ENCODE results near the gene TCN2. TPM values are rescaled to one million over a fixed set of nuclear protein-coding genes. Genes with fewer than 3 reads are reported as not detected.
A peak's percentile ranks its signal among the peaks of the same experiment; 100 is the strongest.
"Not testable (repeated sequence)": the region's sequence is repeated elsewhere in the genome, so short reads cannot be mapped to it uniquely, and the experiment has no call there.

Gene TCN2
- total RNA-seq, 1 donor, result 8.7 TPM

DNA sequence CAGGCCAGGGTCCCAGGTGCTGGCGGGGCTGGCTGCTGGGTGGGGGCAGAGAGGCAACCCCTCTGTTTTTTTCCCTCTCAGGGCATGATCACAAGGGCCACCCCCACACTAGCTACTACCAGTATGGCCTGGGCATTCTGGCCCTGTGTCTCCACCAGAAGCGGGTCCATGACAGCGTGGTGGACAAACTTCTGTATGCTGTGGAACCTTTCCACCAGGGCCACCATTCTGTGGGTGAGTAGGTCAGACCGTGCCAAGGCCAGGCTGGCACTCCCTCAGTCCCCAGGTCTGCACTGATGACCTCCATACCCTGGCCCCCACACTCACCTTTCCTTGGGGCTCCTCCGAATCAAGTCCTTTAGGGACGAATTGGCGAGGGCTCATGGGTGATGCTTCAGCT lies 7.3 kb downstream of the TCN2 start:
- no peaks in the 10 kb centered on the region for H3K9me3 ChIP-seq (ENCODE audit: low read depth, low read length)
- peaks cover 30% of the 10 kb centered on the region for H3K4me1 ChIP-seq (ENCODE audit: insufficient read depth, low read length)
- H3K4me3 ChIP-seq (ENCODE audit: low read length), result no peak overlapping the region
- H3K27me3 ChIP-seq (ENCODE audit: insufficient read depth, low read length), result no peaks in the 10 kb centered on the region

DNA sequence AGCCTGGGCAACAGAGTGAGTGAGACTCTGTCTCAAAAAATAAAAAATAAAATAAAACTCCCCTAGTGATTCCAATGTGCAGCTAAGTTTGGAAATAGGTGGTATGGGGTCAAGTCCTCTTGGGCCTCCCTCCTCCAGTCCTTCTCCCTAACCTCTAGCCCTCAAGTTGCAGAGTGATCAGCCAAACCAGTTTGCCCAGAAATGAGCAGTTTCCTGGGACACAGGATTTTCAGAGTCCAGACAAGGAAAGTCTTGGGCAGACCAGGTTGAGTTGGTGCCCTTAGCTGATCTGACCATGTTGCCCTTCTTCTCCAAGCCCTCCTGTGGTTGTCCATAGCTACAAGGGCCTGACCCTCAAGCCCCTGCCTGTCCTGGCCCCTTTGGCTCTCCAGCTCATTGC lies 7.9 kb downstream of the TCN2 start:
- Histone ChIP-seq H3K27me3 (ENCODE audit: insufficient read depth, low read length) (no peaks in the 10 kb centered on the region), H3K9me3 (ENCODE audit: low read depth, low read length) (no peaks in the 10 kb centered on the region), H3K4me3 (ENCODE audit: low read length) (no peak overlapping the region), H3K4me1 (ENCODE audit: insufficient read depth, low read length) (peaks cover 24% of the 10 kb centered on the region)

GRCh38 chr22:30615543-30615954 lies 8.6 kb downstream of the TCN2 start:
- Histone ChIP-seq H3K9me3 (ENCODE audit: low read depth, low read length) (no peaks in the 10 kb centered on the region), H3K27me3 (ENCODE audit: insufficient read depth, low read length) (no peaks in the 10 kb centered on the region), H3K4me3 (ENCODE audit: low read length) (no peak overlapping the region), H3K4me1 (ENCODE audit: insufficient read depth, low read length) (peaks cover 18% of the 10 kb centered on the region)

- H3K4me1 ChIP-seq (ENCODE audit: insufficient read depth, low read length), result peaks cover 12% of the 10 kb centered on the region
- H3K4me3 ChIP-seq (ENCODE audit: low read length), result no peak overlapping the region
- H3K27me3 ChIP-seq (ENCODE audit: insufficient read depth, low read length), result no peaks in the 10 kb centered on the region
- H3K9me3 ChIP-seq (ENCODE audit: low read depth, low read length), result no peaks in the 10 kb centered on the region
Measured at GRCh38 chr22:30617819-30618218, 10.8 kb downstream of the TCN2 start.

GRCh38 chr22:30619909-30620308 lies 12.9 kb downstream of the TCN2 start:
- H3K4me1 ChIP-seq (ENCODE audit: insufficient read depth, low read length), result peaks cover 12% of the 10 kb centered on the region
- H3K27me3 ChIP-seq (ENCODE audit: insufficient read depth, low read length); H3K4me3 ChIP-seq (ENCODE audit: low read length); H3K9me3 ChIP-seq (ENCODE audit: low read depth, low read length): not testable (repeated sequence)

- H3K4me1 ChIP-seq (ENCODE audit: insufficient read depth, low read length), result no peaks in the 10 kb centered on the region
- H3K4me3 ChIP-seq (ENCODE audit: low read length), result no peak overlapping the region
- H3K9me3 ChIP-seq (ENCODE audit: low read depth, low read length), result no peaks in the 10 kb centered on the region
- no peaks in the 10 kb centered on the region for H3K27me3 ChIP-seq (ENCODE audit: insufficient read depth, low read length)
Measured at GRCh38 chr22:30626413-30626812, 19.4 kb downstream of the TCN2 start.

DNA sequence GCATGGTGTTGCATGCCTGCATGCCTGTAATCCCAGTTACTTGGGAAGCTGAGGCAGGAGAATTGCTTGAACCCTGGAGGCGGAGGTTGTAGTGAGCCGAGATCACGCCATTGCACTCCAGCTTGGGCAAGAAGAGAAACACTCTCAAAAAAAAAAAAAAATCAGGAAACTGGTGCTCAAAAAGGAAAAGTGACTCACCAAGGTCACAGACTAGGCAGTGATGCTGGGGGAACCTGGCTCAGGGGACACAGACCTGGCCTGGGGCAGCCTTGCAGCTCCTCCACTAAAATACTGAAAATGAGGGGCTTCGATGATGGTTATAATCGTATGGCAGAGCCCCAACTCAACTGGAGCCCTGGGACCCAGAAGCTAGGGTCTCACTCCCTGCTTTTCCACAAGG lies 20.5 kb downstream of the TCN2 start:
- Histone ChIP-seq H3K4me1 (ENCODE audit: insufficient read depth, low read length) (no peaks in the 10 kb centered on the region), H3K9me3 (ENCODE audit: low read depth, low read length) (no peaks in the 10 kb centered on the region), H3K4me3 (ENCODE audit: low read length) (no peak overlapping the region), H3K27me3 (ENCODE audit: insufficient read depth, low read length) (no peaks in the 10 kb centered on the region)

DNA sequence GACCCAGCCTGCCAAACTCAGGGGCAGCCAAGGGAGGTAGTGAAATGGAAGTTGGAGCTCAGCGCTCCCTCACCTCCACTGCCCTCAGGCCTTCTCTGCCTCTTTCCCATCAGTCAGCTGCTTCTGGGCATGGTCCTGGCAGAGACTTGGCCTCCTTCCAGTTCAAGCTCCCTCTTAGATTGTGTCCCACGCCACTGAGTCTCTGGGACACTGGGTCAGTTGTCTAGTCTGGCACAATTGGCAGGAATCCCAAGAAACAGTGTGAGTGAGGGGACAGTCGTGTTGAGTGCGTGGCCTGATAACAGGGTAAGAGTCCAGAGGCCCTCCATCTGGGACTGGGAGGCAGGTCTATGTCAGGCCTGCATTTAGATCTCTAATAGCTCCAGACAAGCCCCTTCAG lies 21.5 kb downstream of the TCN2 start:
- no peak overlapping the region for H3K4me3 ChIP-seq (ENCODE audit: low read length)
- no peaks in the 10 kb centered on the region for H3K4me1 ChIP-seq (ENCODE audit: insufficient read depth, low read length)
- H3K27me3 ChIP-seq (ENCODE audit: insufficient read depth, low read length), result no peaks in the 10 kb centered on the region
- no peaks in the 10 kb centered on the region for H3K9me3 ChIP-seq (ENCODE audit: low read depth, low read length)

DNA sequence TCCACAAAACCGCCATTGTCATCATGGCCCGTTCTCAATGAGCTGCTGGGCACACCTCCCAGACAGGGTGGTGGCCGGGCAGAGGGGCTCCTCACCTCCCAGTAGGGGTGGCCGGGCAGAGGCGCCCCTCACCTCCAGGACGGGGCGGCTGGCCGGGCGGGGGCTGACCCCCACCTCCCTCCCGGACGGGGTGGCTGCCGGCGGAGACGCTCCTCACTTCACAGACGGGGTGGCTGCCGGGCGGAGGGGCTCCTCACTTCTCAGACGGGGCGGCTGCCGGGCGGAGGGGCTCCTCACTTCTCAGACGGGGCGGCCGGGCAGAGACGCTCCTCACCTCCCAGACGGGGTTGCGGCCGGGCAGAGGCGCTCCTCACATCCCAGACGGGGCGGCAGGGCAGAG lies 24.5 kb downstream of the TCN2 start:
- not testable (repeated sequence) for H3K4me3 ChIP-seq (ENCODE audit: low read length); H3K27me3 ChIP-seq (ENCODE audit: insufficient read depth, low read length)
- H3K4me1 ChIP-seq (ENCODE audit: insufficient read depth, low read length), result peaks cover 17% of the 10 kb centered on the region

DNA sequence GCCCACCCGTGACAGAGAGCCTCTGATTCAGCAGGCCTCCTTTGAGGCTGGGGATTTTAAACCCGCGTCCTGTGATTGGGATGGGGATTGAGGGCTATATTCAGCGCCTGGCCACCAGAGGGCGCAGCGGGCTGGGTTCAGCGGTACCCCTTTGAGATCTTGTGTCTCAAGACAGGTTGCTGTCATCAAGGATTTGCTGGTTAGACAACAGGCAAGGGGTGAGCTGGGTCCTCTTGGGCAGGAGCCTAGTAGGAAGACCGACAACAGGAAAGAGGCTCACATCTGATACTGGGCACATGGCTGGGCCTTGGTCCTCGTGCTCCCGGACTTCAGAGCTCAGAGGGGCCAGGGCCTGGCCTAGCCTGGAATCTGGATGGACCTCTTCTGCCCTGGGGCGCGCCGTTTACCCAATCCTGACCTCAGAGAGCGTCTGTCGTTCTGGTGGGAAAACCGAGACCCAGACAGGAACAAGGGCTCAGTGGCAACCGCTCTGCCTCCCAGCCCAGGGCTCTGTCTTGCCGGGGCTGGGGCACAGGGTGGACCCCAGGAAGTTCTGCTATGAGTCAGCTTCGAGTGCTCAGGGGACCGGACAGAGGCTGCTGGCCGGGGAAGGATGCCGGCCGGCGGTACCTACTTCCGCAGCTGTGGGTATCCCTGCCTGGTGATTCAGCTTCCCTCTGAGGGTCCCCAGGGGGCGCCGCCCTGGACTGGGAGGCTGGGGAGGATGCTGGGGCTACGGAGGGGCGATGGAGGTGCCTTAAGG lies 27.7 kb downstream of the TCN2 start:
- Histone ChIP-seq H3K4me3 (ENCODE audit: low read length) (peak overlapping the region; percentile 49), H3K27me3 (ENCODE audit: insufficient read depth, low read length) (no peaks in the 10 kb centered on the region), H3K9me3 (ENCODE audit: low read depth, low read length) (no peaks in the 10 kb centered on the region), H3K4me1 (ENCODE audit: insufficient read depth, low read length) (peaks cover 30% of the 10 kb centered on the region)

More for the DNA sequence above, 24.5 kb downstream of the TCN2 start:
- H3K9me3 ChIP-seq (ENCODE audit: low read depth, low read length), result not testable (repeated sequence)

GRCh38 chr22:30635273-30636225 lies 28.6 kb downstream of the TCN2 start, which contains the start of gene SLC35E4:
Gene SLC35E4, plus strand, starts transcription at chr22:30635781. Its CDS starts 670 bp downstream, at chr22:30636451.
- Histone ChIP-seq H3K4me3 (ENCODE audit: low read length) (peak within 1 kb of the TSS; percentile 49), H3K27me3 (ENCODE audit: insufficient read depth, low read length) (no peaks in the 10 kb centered on the region), H3K9me3 (ENCODE audit: low read depth, low read length) (no peaks in the 10 kb centered on the region), H3K4me1 (ENCODE audit: insufficient read depth, low read length) (peaks cover 30% of the 10 kb centered on the region)

GRCh38 chr22:30636226-30637077 lies 29.5 kb downstream of the TCN2 start:
- Histone ChIP-seq H3K27me3 (ENCODE audit: insufficient read depth, low read length) (no peaks in the 10 kb centered on the region), H3K4me3 (ENCODE audit: low read length) (peak overlapping the region; percentile 49), H3K4me1 (ENCODE audit: insufficient read depth, low read length) (peaks cover 30% of the 10 kb centered on the region), H3K9me3 (ENCODE audit: low read depth, low read length) (no peaks in the 10 kb centered on the region)

DNA sequence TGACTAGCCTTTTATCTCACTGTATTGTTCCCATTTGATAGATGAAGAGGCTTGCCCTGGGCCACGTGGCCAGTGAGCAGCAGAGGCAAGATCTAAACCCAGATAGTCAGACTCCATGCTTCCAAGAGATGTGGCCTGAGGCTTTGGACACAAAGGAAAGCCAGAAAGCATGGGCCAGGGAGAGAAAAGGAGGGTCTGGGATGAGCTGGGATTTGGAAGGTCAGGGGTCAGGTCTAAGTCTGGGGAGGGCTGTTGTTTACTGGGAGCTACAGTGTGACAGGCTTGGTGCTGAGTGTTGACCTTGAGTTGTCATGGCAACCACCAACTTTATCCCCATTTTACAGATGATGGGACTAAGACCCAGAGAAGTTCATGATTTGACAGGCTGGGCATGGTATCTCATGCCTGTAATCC lies 30.7 kb downstream of the TCN2 start:
- no peaks in the 10 kb centered on the region for H3K9me3 ChIP-seq (ENCODE audit: low read depth, low read length)
- H3K27me3 ChIP-seq (ENCODE audit: insufficient read depth, low read length), result no peaks in the 10 kb centered on the region
- peaks cover 30% of the 10 kb centered on the region for H3K4me1 ChIP-seq (ENCODE audit: insufficient read depth, low read length)
- H3K4me3 ChIP-seq (ENCODE audit: low read length), result no peak overlapping the region

GRCh38 chr22:30640361-30640760 lies 33.4 kb downstream of the TCN2 start:
- no peak overlapping the region for H3K4me3 ChIP-seq (ENCODE audit: low read length)
- peaks cover 22% of the 10 kb centered on the region for H3K4me1 ChIP-seq (ENCODE audit: insufficient read depth, low read length)
- H3K9me3 ChIP-seq (ENCODE audit: low read depth, low read length), result no peaks in the 10 kb centered on the region
- H3K27me3 ChIP-seq (ENCODE audit: insufficient read depth, low read length), result no peaks in the 10 kb centered on the region
